ENCODE measurements around the gene GAB4.
"Not testable (repeated sequence)": the region's sequence is repeated elsewhere in the genome, so short reads cannot be mapped to it uniquely, and the experiment has no call there.

GAB4 gene

GRCh38 chr22:16961477-16962186, 46.4 kb downstream of the GAB4 start:
- no peak for DNase-seq
- intact Hi-C loops (cut with DNase I), result no loop called here

- intact Hi-C loops (cut with DNase I), result no loop called here
- no peak for DNase-seq
Measured at GRCh38 chr22:16960884-16961249, 47.2 kb downstream of the GAB4 start.

- intact Hi-C loops (cut with DNase I), result no loop called here
- DNase-seq, result no peak
Measured at GRCh38 chr22:16960220-16960883, 47.7 kb downstream of the GAB4 start.

GRCh38 chr22:16959345-16959930, 48.6 kb downstream of the GAB4 start:
- no peak for DNase-seq
- intact Hi-C loops (cut with DNase I), result no loop called here

GRCh38 chr22:16958475-16958874, 49.5 kb downstream of the GAB4 start:
- DNase-seq, result no peak
- intact Hi-C loops (cut with DNase I), result no loop called here

GRCh38 chr22:16957781-16958180, 50.2 kb downstream of the GAB4 start:
- peak in 1 of 42 donors; percentile 33 for DNase-seq
- intact Hi-C loops (cut with DNase I), result no loop called here

- DNase-seq, result no peak
- intact Hi-C loops (cut with DNase I), result no loop called here
Measured at GRCh38 chr22:16956290-16956689, 51.7 kb downstream of the GAB4 start.

GRCh38 chr22:16955678-16956210, 52.3 kb downstream of the GAB4 start:
- intact Hi-C loops (cut with DNase I), result no loop called here
- DNase-seq, result peak in 21 of 42 donors; percentile 21 to 60 (median 38)

- intact Hi-C loops (cut with DNase I), result no loop called here
Measured at GRCh38 chr22:16955081-16955480, 52.9 kb downstream of the GAB4 start.

GRCh38 chr22:16954060-16954403, 54.0 kb downstream of the GAB4 start:
- intact Hi-C loops (cut with DNase I), result no loop called here
- DNase-seq, result peak in 1 of 42 donors; percentile 31

More at GRCh38 chr22:16955081-16955480, 52.9 kb downstream of the GAB4 start:
- DNase-seq, result no peak

GRCh38 chr22:16953206-16954059, 54.6 kb downstream of the GAB4 start:
- intact Hi-C loops (cut with DNase I), result no loop called here
- DNase-seq, result no peak

GRCh38 chr22:16949561-16949960, 58.5 kb downstream of the GAB4 start:
- peak in 27 of 42 donors; percentile 5 to 74 (median 33) for DNase-seq
- intact Hi-C loops (cut with DNase I), result no loop called here

- no peak for DNase-seq
- intact Hi-C loops (cut with DNase I), result loop anchor here (10.0 kb wide), 1 partner anchor 117 kb away; no protein-coding TSS in a partner anchor
Measured at GRCh38 chr22:16937811-16938210, 70.2 kb downstream of the GAB4 start.

GRCh38 chr22:16937209-16937608, 70.8 kb downstream of the GAB4 start:
- not testable (repeated sequence) for DNase-seq
- intact Hi-C loops (cut with DNase I), result loop anchor here (10.0 kb wide), 1 partner anchor 118 kb away; no protein-coding TSS in a partner anchor

- intact Hi-C loops (cut with DNase I), result loop anchor here (10.0 kb wide), 1 partner anchor 118 kb away; no protein-coding TSS in a partner anchor
- DNase-seq, result peak in 2 of 42 donors; percentile 5 to 13
Measured at GRCh38 chr22:16936625-16937024, 71.4 kb downstream of the GAB4 start.

GRCh38 chr22:16935209-16935608, 72.8 kb downstream of the GAB4 start:
- DNase-seq, result no peak
- intact Hi-C loops (cut with DNase I), result loop anchor here (10.0 kb wide), 1 partner anchor 120 kb away; no protein-coding TSS in a partner anchor

- intact Hi-C loops (cut with DNase I), result loop anchor here (10.0 kb wide), 1 partner anchor 121 kb away; no protein-coding TSS in a partner anchor
Measured at GRCh38 chr22:16933291-16934282, 74.4 kb downstream of the GAB4 start.

GRCh38 chr22:16932577-16932976, 75.4 kb downstream of the GAB4 start:
- intact Hi-C loops (cut with DNase I), result loop anchor here (10.0 kb wide), 1 partner anchor 122 kb away; no protein-coding TSS in a partner anchor
- peak in 22 of 42 donors; percentile 7 to 64 (median 36) for DNase-seq

More at GRCh38 chr22:16933291-16934282, 74.4 kb downstream of the GAB4 start:
- no peak for DNase-seq

Measured in head of caudate nucleus (tissue), 42 donors.